Spleen (tissue), 11 donors: ENCODE data around the gene IL18R1. TPM values are rescaled to one million over a fixed set of nuclear protein-coding genes. Genes with fewer than 3 reads are reported as not detected.

ENCODE experiments used
- DNase-seq: peaks from one replicate; pipeline ENCODE4 v3.0.0-alpha.2; 2020
- H3K27ac ChIP-seq, 8 donors: fragments of 200-600 bp; sonication (generic) in 7 of 8; 1 replicate in 4 of 8; 2 replicates in 4 of 8; pipeline versions ENCODE4 v1.5.0 to v1.8.0; 2016 to 2021; ENCODE audit warnings: inconsistent platforms in 4 of 8, mild to moderate bottlenecking in 4 of 8, moderate library complexity in 1 of 8
- H3K27me3 ChIP-seq, 7 donors: fragments of 200-600 bp; sonication (generic) in 6 of 7; replicated peaks in 1 of 7; 1 replicate in 4 of 7; 2 replicates in 3 of 7; pipeline versions ENCODE4 v1.5.0 to v1.8.0; 2016 to 2021; ENCODE audit warnings: inconsistent platforms in 3 of 7, mild to moderate bottlenecking in 1 of 7
- H3K36me3 ChIP-seq, 6 donors: fragments of 200-600 bp; sonication (generic) in 5 of 6; 1 replicate in 4 of 6; 2 replicates in 2 of 6; pipeline versions ENCODE4 v1.5.0 to v1.8.0; 2016 to 2021; ENCODE audit warnings: inconsistent platforms in 2 of 6
- H3K4me1 ChIP-seq, 6 donors: fragments of 200-600 bp; sonication (generic) in 5 of 6; 1 replicate in 3 of 6; 2 replicates in 3 of 6; pipeline versions ENCODE4 v1.5.0 to v1.8.0; 2016 to 2021; ENCODE audit warnings: inconsistent platforms in 3 of 6
- H3K4me3 ChIP-seq, 8 donors: fragments of 200-600 bp; sonication (generic) in 7 of 8; 1 replicate in 4 of 8; 2 replicates in 4 of 8; pipeline versions ENCODE4 v1.5.0 to v1.8.0; 2016 to 2021; ENCODE audit warnings: inconsistent platforms in 4 of 8, mild to moderate bottlenecking in 4 of 8, moderate library complexity in 2 of 8
- H3K9me3 ChIP-seq, 8 donors: fragments of 200-600 bp; sonication (generic) in 7 of 8; 1 replicate in 4 of 8; 2 replicates in 4 of 8; pipeline versions ENCODE4 v1.5.0 to v1.8.0; 2016 to 2021; ENCODE audit warnings: inconsistent platforms in 4 of 8
- POLR2A ChIP-seq, 3 donors: fragments of 450-650 bp; IDR thresholded peaks; one replicate each; pipeline ENCODE4 v1.5.1; 2017; ENCODE audit warnings: antibody characterized with exemption in 3 of 3, mild to moderate bottlenecking in 1 of 3
- POLR2AphosphoS5 ChIP-seq, 3 donors: sonication (generic); formaldehyde crosslinking; IDR thresholded peaks; one replicate each; pipeline ENCODE4 v1.5.1; 2017; ENCODE audit warnings: antibody characterized with exemption in 3 of 3
- WGBS, 5 donors: extraction: QIAGEN DNeasy Blood & Tissue Kit in 3 of 5; methylation state at CpG; one replicate each; pipeline versions ENCODE4 v1.1.5 to v1.1.7; 2013 to 2018; 5-methylcytosine and 5-hydroxymethylcytosine counted together
- intact Hi-C: fragments of 100-400 bp; cut with DNase I; formaldehyde crosslinking; loops from one replicate; pipeline ENCODE4 v1.15.0; 2023; ENCODE audit warnings: low total_unique reads
- polyA plus RNA-seq, 3 donors: library from polyadenylated mRNA; stranded (reverse); fragments of 200-250 nt; gene quantifications; one replicate each; pipeline ENCODE4 v1.2.1, GENCODE V29; 2013
- total RNA-seq, 7 donors: library from RNA; depleted of rRNA in 3 of 7; stranded (reverse); fragments of >200 nt in 3 of 7; fragmentation: NEBNext Ultra II Directional in 4 of 7; extraction: Animal tissue kit (Norgen Biotek cat#: 25700) in 4 of 7; gene quantifications; one replicate each; pipeline versions ENCODE4 v1.1.0 to v1.2.1, GENCODE V29; 2016 to 2021
- TF ChIP-seq, protein P1 (sequence below), 11 experiments: fragments of 200-600 bp in 7 of 11; fragments of 450-650 bp in 4 of 11; sonication (generic) in 4 of 11; IDR thresholded peaks in 8 of 11; conservative IDR thresholded peaks in 3 of 11; 1 replicate in 7 of 11; 2 replicates in 4 of 11; pipeline versions ENCODE4 v1.4.0 to v1.8.0; 2016 to 2021; ENCODE audit warnings: antibody characterized with exemption in 11 of 11, inconsistent platforms in 4 of 11, mild to moderate bottlenecking in 1 of 11
- donor health status: healthy with polysubstance abuse.
- donor health status: DM: no; HTN: no; CAD: no; lungs with moderate emphysema.
- donor health status: DM: no; HTN: no; CAD: no.
- donor health status: Bipolar disorder and iron deficiency.
- donor health status: healthy.
- donor health status: DM: no; HTN: no; CAD: no.
- donor health status: DM: yes; HTN: yes; CAD: no.

The IL18R1 gene
- total and polyA plus RNA-seq, 10 donors, result 2.2 to 97.6 (median 21.5) TPM

DNA sequence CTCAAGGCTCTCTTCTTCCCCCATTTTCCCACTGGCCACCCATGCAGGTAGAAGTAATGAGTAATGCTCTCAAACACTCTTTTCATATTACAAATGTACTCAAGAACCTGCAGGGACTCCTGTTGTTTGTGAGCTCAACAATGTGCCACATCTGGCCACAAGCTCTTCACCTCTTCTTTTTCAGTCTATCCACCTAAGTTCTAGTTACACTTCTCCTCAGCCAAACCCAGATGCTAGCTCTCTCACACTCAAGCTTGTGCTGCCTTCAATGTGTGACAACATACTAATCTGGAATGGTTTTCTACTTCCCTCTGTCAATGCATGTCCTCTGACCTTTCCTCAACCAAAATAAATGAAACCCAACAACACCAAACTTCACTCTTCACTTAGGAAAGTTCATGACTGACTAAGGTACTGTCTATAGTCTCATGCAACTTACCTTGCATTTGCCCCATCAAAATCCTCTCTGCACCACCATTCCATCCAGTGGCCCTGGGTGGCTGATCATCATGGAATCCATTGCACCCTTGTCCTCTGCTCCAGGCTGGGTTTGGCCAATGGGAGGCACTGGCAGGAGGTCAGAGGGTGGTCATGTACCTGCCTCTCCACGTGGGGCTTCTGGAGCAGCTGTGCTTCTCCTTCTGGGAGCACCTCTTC is 5.3 kb upstream of the IL18R1 start:
- WGBS, 5 donors, result 42 to 70% (median 60%) methylated on average over 1 of the region's 1 CpG
- no peak for DNase-seq
- no peaks in the 10 kb centered on the region for H3K36me3 ChIP-seq
- H3K4me1 ChIP-seq, result peaks cover 0 to 7% (median 4%) of the 10 kb centered on the region in 6 donors
- H3K27me3 ChIP-seq, result peaks cover 0 to 12% (median 0%) of the 10 kb centered on the region in 7 donors
- no peaks in the 10 kb centered on the region for H3K9me3 ChIP-seq
- intact Hi-C loops, result loop anchor here (10.0 kb wide), 1 partner anchor 95 kb away; no protein-coding TSS in a partner anchor
- TF ChIP-seq POLR2AphosphoS5 (IDR thresholded peaks at IDR 0.05) (no peak), POLR2A (IDR thresholded peaks at IDR 0.05) (no peak)
- TF ChIP-seq, protein P1, sequence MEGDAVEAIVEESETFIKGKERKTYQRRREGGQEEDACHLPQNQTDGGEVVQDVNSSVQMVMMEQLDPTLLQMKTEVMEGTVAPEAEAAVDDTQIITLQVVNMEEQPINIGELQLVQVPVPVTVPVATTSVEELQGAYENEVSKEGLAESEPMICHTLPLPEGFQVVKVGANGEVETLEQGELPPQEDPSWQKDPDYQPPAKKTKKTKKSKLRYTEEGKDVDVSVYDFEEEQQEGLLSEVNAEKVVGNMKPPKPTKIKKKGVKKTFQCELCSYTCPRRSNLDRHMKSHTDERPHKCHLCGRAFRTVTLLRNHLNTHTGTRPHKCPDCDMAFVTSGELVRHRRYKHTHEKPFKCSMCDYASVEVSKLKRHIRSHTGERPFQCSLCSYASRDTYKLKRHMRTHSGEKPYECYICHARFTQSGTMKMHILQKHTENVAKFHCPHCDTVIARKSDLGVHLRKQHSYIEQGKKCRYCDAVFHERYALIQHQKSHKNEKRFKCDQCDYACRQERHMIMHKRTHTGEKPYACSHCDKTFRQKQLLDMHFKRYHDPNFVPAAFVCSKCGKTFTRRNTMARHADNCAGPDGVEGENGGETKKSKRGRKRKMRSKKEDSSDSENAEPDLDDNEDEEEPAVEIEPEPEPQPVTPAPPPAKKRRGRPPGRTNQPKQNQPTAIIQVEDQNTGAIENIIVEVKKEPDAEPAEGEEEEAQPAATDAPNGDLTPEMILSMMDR (IDR thresholded peaks at IDR 0.05 in 8 of 11, conservative IDR thresholded peaks at IDR 0.05 in 3 of 11), result no peak
- H3K4me3 ChIP-seq, result no peak overlapping the region
- no peak overlapping the region for H3K27ac ChIP-seq

DNA sequence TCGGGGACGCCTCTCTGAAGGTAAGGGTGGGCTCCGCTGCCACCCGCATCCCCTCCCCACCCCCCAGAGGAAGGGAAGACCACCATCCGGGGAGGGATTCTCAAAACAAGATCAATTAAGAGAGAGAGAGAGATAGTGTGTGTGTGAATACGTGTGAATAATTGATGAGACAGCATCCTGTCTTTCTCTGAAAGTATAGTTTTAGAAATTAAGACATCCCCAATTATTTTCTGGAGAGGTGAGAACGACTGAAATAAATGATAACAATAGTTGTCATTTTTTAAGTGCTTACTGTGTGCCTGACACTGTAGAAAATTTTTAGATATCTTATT is 751 bp downstream of the IL18R1 start:
- 3 to 7% (median 6%) methylated on average over 7 of the region's 7 CpGs for WGBS, 5 donors
- TF ChIP-seq POLR2AphosphoS5 (IDR thresholded peaks at IDR 0.05) (peak in 1 of 3 donors; percentile 35), POLR2A (IDR thresholded peaks at IDR 0.05) (no peak)
- TF ChIP-seq, protein P1 (IDR thresholded peaks at IDR 0.05 in 8 of 11, conservative IDR thresholded peaks at IDR 0.05 in 3 of 11), result no peak
- DNase-seq, result peak; percentile 86
- peak overlapping the region; percentile 75 to 96 (median 88) for H3K27ac ChIP-seq
- H3K9me3 ChIP-seq, result no peaks in the 10 kb centered on the region
- peak overlapping the region; percentile 65 to 97 (median 75) for H3K4me3 ChIP-seq
- peaks cover 0 to 5% (median 0%) of the 10 kb centered on the region in 7 donors for H3K27me3 ChIP-seq
- no peaks in the 10 kb centered on the region for H3K36me3 ChIP-seq
- intact Hi-C loops, result loop anchor here (10.0 kb wide), 1 partner anchor 102 kb away; no protein-coding TSS in a partner anchor
- H3K4me1 ChIP-seq, result peaks cover 3 to 57% (median 33%) of the 10 kb centered on the region in 6 donors

DNA sequence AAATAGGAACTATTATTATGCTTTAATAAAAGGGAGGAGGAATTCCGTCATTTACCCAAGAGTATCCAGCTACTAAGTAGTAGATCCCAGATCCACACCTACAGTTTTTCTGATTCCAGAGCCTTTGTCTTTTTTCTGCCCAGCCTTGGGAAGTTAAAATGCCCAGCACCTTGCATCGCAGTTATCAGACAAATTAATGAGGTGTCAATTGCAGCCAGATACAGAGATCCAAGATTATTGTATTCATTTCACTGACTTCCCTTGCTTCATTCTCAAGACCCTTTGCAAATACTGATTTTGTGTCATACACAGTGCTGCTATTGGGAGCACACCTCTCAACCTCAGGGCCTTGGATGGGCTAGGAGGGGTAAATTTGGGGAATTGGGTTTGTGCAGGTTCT is 1.1 kb downstream of the IL18R1 start:
- 60 to 92% (median 80%) methylated on average over 2 of the region's 2 CpGs for WGBS, 5 donors
- intact Hi-C loops, result loop anchor here (10.0 kb wide), 1 partner anchor 102 kb away; no protein-coding TSS in a partner anchor
- Histone ChIP-seq H3K27me3 (peaks cover 0 to 5% (median 0%) of the 10 kb centered on the region in 7 donors), H3K36me3 (peaks cover 0 to 2% (median 0%) of the 10 kb centered on the region in 6 donors), H3K4me3 (peak overlapping the region in 7 of 8 donors; percentile 65 to 97 (median 75)), H3K4me1 (peaks cover 3 to 57% (median 33%) of the 10 kb centered on the region in 6 donors), H3K9me3 (no peaks in the 10 kb centered on the region), H3K27ac (peak overlapping the region in 7 of 8 donors; percentile 78 to 96 (median 89))
- DNase-seq, result no peak
- TF ChIP-seq, protein P1 (IDR thresholded peaks at IDR 0.05 in 8 of 11, conservative IDR thresholded peaks at IDR 0.05 in 3 of 11), result no peak
- TF ChIP-seq POLR2AphosphoS5 (IDR thresholded peaks at IDR 0.05) (no peak), POLR2A (IDR thresholded peaks at IDR 0.05) (no peak)

DNA sequence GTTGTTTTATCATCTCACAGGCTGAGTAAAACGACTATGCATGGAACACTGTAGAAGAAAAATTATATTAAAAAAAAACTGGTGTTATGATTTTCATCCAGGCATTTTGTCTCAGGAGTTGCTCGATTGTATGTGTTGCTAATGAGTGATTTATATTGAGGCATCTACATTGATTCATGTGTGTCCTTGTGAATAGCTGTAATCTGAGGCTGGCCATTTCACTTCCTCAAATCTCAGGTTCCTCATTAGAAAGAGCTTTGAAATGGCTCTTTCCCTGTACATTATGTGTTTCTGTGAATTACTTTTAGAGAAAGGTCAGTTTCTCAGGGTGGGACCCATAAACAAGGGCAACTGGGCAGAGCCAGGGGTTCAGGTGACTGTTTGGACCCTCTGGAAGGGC is 2.3 kb downstream of the IL18R1 start:
- H3K27me3 ChIP-seq, result peaks cover 0 to 5% (median 0%) of the 10 kb centered on the region in 7 donors
- TF ChIP-seq POLR2AphosphoS5 (IDR thresholded peaks at IDR 0.05), result no peak
- WGBS, 5 donors, result 31 to 48% (median 38%) methylated on average over 2 of the region's 2 CpGs
- peak overlapping the region in 5 of 8 donors; percentile 26 to 96 (median 95) for H3K27ac ChIP-seq
- intact Hi-C loops, result loop anchor here (10.0 kb wide), 1 partner anchor 103 kb away; no protein-coding TSS in a partner anchor
- H3K36me3 ChIP-seq, result peaks cover 0 to 14% (median 0%) of the 10 kb centered on the region in 6 donors
- H3K4me1 ChIP-seq, result peaks cover 3 to 57% (median 33%) of the 10 kb centered on the region in 6 donors
- peak overlapping the region in 4 of 8 donors; percentile 65 to 97 (median 70) for H3K4me3 ChIP-seq
- DNase-seq, result no peak
- no peaks in the 10 kb centered on the region for H3K9me3 ChIP-seq
